Heart left ventricle (tissue), 13 donors: ENCODE results near the gene TMEM51.

Experiments
- POLR2A ChIP-seq, 2 donors: fragments of 450-650 bp; IDR thresholded peaks; one replicate each; pipeline ENCODE4 v1.6.1; 2017; ENCODE audit warnings: antibody characterized with exemption in 2 of 2, mild to moderate bottlenecking in 2 of 2, moderate library complexity in 2 of 2
- TF ChIP-seq, protein P1 (sequence below), 12 donors: fragments of 200-600 bp; sonication (generic) in 4 of 12; IDR thresholded peaks; one replicate each; pipeline versions ENCODE4 v1.5.0 to v1.8.0; 2018 to 2022; ENCODE audit warnings: antibody characterized with exemption in 12 of 12, mild to moderate bottlenecking in 5 of 12
- donor health status: ischemic (EF 13 %, LVEDD 7.1; RV severe dilation, severe dysfunction).
- donor health status: DM: no; HTN: yes; CAD: no.
- donor health status: DM: no; HTN: no; CAD: no.
- donor health status: ischemic (EF 25% LVEDD 6.9; RV normal size, moderate dysfunction).
- donor health status: ischemic (EF 25% LVEDD 5.7; RV mildly dilated, moderate dysfunction).
- donor health status: ischemic (EF 35%, LVEDD 5.7; RV mildly dilated, moderate dysfunction).
- donor health status: nonischemic (EF 11% LVEDD 7.7; RV severe dilation, severe dysfunction).
- donor health status: DM: yes; HTN: yes; CAD: no.
- donor health status: PGD.
- donor health status: ischemic (EF 29% LVEDD 5.4; RV normal size, mild dysfunction).
- donor health status: nonischemic (EF 23%, LVEDD 6.1; RV moderate dilation, normal function).

DNA sequence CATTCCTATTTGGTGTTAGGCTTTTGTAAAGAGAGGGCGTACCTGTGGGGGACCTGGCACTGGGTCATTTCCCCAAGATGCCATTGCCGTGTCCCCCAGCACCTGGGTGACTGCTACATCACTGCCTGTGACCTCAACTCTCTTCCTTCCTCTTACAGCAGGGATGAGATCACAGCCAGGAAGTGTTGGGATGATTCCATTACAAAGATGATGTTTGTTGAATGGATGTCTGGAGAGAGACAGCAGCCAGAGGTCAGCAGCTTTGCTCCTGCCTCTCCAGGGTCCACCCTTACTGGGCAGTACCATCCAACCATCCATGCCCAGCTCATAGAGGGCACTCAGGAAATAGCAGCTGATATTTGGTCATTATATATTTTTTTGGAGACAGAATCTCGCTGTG, 35.1 kb downstream of the TMEM51 start:
- TF ChIP-seq POLR2A (IDR thresholded peaks at IDR 0.05) = no peak
- TF ChIP-seq, protein P1, sequence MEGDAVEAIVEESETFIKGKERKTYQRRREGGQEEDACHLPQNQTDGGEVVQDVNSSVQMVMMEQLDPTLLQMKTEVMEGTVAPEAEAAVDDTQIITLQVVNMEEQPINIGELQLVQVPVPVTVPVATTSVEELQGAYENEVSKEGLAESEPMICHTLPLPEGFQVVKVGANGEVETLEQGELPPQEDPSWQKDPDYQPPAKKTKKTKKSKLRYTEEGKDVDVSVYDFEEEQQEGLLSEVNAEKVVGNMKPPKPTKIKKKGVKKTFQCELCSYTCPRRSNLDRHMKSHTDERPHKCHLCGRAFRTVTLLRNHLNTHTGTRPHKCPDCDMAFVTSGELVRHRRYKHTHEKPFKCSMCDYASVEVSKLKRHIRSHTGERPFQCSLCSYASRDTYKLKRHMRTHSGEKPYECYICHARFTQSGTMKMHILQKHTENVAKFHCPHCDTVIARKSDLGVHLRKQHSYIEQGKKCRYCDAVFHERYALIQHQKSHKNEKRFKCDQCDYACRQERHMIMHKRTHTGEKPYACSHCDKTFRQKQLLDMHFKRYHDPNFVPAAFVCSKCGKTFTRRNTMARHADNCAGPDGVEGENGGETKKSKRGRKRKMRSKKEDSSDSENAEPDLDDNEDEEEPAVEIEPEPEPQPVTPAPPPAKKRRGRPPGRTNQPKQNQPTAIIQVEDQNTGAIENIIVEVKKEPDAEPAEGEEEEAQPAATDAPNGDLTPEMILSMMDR (IDR thresholded peaks at IDR 0.05) = no peak
